GM12801 (cell line): ENCODE results near the gene DACT2.

Experiments
- CTCF ChIP-seq: IDR thresholded peaks from one replicate; pipeline ENCODE4 v1.5.1; 2011; ENCODE audit warnings: control low read depth; ENCODE audit not compliant: insufficient read length; ENCODE audit errors: extremely low read depth

DACT2 gene

GRCh38 chr6:168338777-168339176 lies 19.2 kb upstream of the DACT2 start:
- TF ChIP-seq CTCF, result no peak

GRCh38 chr6:168336967-168337366 lies 17.4 kb upstream of the DACT2 start:
- no peak for TF ChIP-seq CTCF

GRCh38 chr6:168333989-168334388 lies 14.4 kb upstream of the DACT2 start:
- no peak for TF ChIP-seq CTCF

GRCh38 chr6:168333491-168333890 lies 13.9 kb upstream of the DACT2 start:
- no peak for TF ChIP-seq CTCF

GRCh38 chr6:168333039-168333438 lies 13.5 kb upstream of the DACT2 start:
- no peak for TF ChIP-seq CTCF

- no peak for TF ChIP-seq CTCF
Observed at GRCh38 chr6:168332020-168332419, 12.4 kb upstream of the DACT2 start.

- TF ChIP-seq CTCF, result no peak
Observed at GRCh38 chr6:168331058-168331457, 11.5 kb upstream of the DACT2 start.

- TF ChIP-seq CTCF, result no peak
Observed at GRCh38 chr6:168330403-168330802, 10.8 kb upstream of the DACT2 start.
